HepG2 (cell line): ENCODE measurements around the gene DPF1. TPM values are rescaled to one million over a fixed set of nuclear protein-coding genes. Genes with fewer than 3 reads are reported as not detected.

Experiments used
- AFF4 ChIP-seq: sonication (generic); formaldehyde crosslinking; IDR thresholded peaks from 2 replicates; pipeline ENCODE4 v1.4.0; 2020; ENCODE audit warnings: missing genetic modification reagents
- AKNA ChIP-seq: sonication (generic); formaldehyde crosslinking; IDR thresholded peaks from 2 replicates; pipeline ENCODE4 v1.4.0; 2020; ENCODE audit warnings: missing genetic modification reagents, borderline replicate concordance
- E2F1 ChIP-seq: sonication (generic); formaldehyde crosslinking; IDR thresholded peaks from 2 replicates; pipeline ENCODE4 v1.5.0; 2020; ENCODE audit warnings: missing genetic modification reagents
- HNRNPLL ChIP-seq: fragments of 200-400 bp; formaldehyde crosslinking; IDR thresholded peaks from 2 replicates; pipeline ENCODE4 v1.6.1; 2017; ENCODE audit warnings: mild to moderate bottlenecking, low read depth, low read length; ENCODE audit not compliant: poor library complexity, severe bottlenecking
- KLF9 ChIP-seq: IDR thresholded peaks from 2 replicates; pipeline ENCODE4 v1.6.1; 2016; ENCODE audit warnings: low read depth
- SAP130 ChIP-seq: IDR thresholded peaks from 2 replicates; pipeline ENCODE4 v1.6.1; 2016; ENCODE audit warnings: low read depth
- SKIL ChIP-seq: sonication (generic); formaldehyde crosslinking; IDR thresholded peaks from 2 replicates; pipeline ENCODE4 v1.8.0; 2022; ENCODE audit warnings: missing genetic modification reagents, mild to moderate bottlenecking, moderate library complexity, borderline replicate concordance
- ZNF749 ChIP-seq: sonication (generic); formaldehyde crosslinking; IDR thresholded peaks from 2 replicates; pipeline ENCODE4 v1.8.0; 2022; ENCODE audit warnings: mild to moderate bottlenecking, missing genetic modification reagents, moderate library complexity, borderline replicate concordance
- ZNF790 ChIP-seq: sonication (generic); formaldehyde crosslinking; IDR thresholded peaks from 2 replicates; pipeline ENCODE4 v1.8.0; 2022; ENCODE audit warnings: missing genetic modification reagents, mild to moderate bottlenecking, borderline replicate concordance
- polyA plus RNA-seq, 8 experiments: library from polyadenylated mRNA; depleted of rRNA in 3 of 8; stranded (reverse) in 7 of 8; unstranded in 1 of 8; fragments of >200 nt; fragmentation: Illumina TruSeq in 4 of 8; extraction: Trizol in 4 of 8; gene quantifications; 2 replicates each; pipeline versions ENCODE4 v1.2.1 to v1.2.3, GENCODE V29; 2011 to 2016; ENCODE audit warnings: low read depth in 4 of 8, missing spikeins in 1 of 8, mixed read lengths in 1 of 8; ENCODE audit not compliant: insufficient read depth in 1 of 8
- total RNA-seq, 5 experiments: library from RNA; depleted of rRNA; stranded (reverse); fragments of >200 nt; fragmentation: Illumina TruSeq; extraction: Trizol; gene quantifications; 2 replicates each; pipeline ENCODE4 v1.2.3, GENCODE V29; 2016; ENCODE audit warnings: low read depth in 1 of 5
- TF ChIP-seq, protein P1 (sequence below): sonication (generic); formaldehyde crosslinking; IDR thresholded peaks from 2 replicates; pipeline ENCODE4 v1.5.0; 2020; ENCODE audit warnings: missing genetic modification reagents, mild to moderate bottlenecking, borderline replicate concordance

The DPF1 gene
- total and polyA plus RNA-seq, 2 of the 13 experiments (the other 11 are each of a cell fraction or from before 2014, with no cell fraction given) = 1.0 to 3.2 TPM

GRCh38 chr19:38224014-38224862, at the start of gene DPF1 (continued):
- TF ChIP-seq, protein P1, sequence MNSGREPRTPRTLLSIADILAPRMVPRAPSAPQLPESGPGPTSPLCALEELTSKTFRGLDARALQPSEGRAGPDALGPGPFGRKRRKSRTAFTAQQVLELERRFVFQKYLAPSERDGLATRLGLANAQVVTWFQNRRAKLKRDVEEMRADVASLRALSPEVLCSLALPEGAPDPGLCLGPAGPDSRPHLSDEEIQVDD (CRISPR knock-in tag) = no peak
- peak; percentile 13; the same call in 1 of the 2 replicates for TF ChIP-seq E2F1 (CRISPR knock-in tag)
- TF ChIP-seq KLF9 (CRISPR knock-in tag) = no peak
- TF ChIP-seq AKNA (CRISPR knock-in tag) = no peak
- TF ChIP-seq SAP130 (CRISPR knock-in tag) = peak; percentile 82
- no peak for TF ChIP-seq ZNF749 (CRISPR knock-in tag)
- TF ChIP-seq AFF4 (CRISPR knock-in tag) = no peak
- no peak for TF ChIP-seq SKIL (CRISPR knock-in tag)
- peak; percentile 14 for TF ChIP-seq HNRNPLL
- no peak for TF ChIP-seq ZNF790
